GM19467 (cell line): ENCODE results near the gene FXYD6.
"Not testable (repeated sequence)": the region's sequence is repeated elsewhere in the genome, so short reads cannot be mapped to it uniquely, and the experiment has no call there.

Experiments used
- ATAC-seq: cut with Tn5 transposase; IDR thresholded peaks from one replicate; pipeline ENCODE4 v1.9.1; 2021; ENCODE audit warnings: mild to moderate bottlenecking, moderate library complexity; ENCODE audit not compliant: unreplicated experiment

Gene FXYD6

DNA sequence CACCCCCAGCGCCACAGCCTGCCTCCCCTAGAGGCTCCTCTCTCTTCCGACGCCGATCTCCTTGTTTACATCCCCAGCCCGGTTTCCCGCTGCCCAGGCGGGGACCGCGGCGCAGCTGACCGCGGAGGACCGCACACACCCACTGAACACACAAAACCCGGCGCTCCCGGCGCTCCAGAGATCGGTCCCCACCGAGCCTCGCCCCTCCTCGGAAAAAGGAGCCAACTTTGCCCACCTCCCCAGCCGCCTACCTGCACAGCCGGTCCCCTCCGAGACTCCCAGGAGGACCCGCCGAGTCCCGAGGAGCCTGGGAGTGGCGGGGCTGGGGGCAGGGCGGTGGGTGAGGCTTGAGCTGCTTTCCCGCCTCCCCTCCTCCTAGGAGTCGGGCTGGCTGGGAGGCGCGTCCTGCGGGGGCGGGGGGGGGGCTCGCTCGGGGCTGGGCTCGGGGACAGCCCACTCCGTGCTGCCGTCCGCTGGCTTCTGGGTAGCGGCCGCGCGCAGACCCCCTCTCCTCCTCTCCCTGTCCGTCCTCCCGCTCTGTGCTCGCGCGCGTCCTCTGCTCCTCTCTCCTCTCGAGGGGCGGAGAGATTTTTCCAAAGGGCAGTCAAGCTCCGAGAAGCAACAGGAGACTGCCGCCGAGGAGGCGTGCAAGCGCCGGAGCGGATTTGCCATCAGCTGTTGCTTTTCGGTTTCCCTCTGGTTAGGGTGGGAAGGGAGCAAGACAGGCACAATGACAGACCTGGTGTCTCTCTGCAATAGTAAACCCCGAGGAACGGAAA lies at the start of gene FXYD6:
Gene FXYD6 (minus strand): TSS at position 318 of the 779 bp plus-strand sequence. CDS start 33,882 bp downstream, outside the sequence.
- ATAC-seq, result no peak

- not testable (repeated sequence) for ATAC-seq
Observed at GRCh38 chr11:117926166-117926565, 49.7 kb upstream of the FXYD6 start.

- ATAC-seq, result no peak
Observed at GRCh38 chr11:117925198-117925925, 48.9 kb upstream of the FXYD6 start.

DNA sequence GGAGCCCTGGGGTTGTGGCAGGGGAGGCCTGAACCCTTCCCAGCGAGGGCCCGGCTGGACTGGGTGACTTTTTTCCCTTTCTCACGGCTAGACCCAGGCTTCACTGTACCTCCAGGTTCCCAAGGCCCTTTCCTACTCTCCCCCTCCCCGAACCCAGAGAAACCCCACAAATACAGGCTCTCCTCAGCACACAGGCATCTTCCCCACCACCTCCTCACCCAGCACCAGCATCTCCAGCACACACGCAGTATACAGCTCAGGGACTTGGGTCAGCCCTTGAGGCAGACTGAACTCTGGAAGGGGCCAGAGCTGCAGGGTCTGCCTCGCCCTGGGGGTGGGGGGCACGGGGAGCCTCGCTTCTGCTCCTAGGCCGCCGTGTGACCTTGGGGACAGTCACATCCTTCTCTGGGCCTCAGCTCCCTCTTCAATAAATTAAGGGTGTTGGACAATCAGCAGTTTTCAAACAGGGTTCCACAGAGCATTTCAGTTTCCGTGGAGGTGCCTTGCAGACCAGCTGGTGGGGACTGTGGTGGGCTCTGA lies 48.2 kb upstream of the FXYD6 start:
- ATAC-seq, result no peak

- ATAC-seq, result no peak
Observed at GRCh38 chr11:117923773-117924172, 47.3 kb upstream of the FXYD6 start.

DNA sequence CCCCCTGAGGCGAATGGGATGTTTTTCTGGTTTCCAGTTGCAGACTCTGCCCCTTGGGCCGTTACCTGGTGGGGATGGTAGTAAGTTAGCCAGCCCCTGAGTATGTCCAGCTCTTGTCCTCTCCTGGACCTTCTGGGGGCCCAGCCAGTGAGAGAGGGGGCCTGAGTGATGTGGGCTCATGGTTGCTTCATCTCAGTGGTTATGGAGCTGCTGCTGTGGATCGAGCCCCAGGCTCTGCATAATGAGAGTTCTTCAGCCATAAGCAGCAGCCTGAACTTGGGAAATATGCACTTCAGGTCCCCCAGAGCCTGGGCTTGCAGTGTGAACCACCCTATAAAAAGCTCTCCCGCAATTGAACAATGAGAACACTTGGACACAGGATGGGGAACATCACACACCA lies 46.8 kb upstream of the FXYD6 start:
- no peak for ATAC-seq

DNA sequence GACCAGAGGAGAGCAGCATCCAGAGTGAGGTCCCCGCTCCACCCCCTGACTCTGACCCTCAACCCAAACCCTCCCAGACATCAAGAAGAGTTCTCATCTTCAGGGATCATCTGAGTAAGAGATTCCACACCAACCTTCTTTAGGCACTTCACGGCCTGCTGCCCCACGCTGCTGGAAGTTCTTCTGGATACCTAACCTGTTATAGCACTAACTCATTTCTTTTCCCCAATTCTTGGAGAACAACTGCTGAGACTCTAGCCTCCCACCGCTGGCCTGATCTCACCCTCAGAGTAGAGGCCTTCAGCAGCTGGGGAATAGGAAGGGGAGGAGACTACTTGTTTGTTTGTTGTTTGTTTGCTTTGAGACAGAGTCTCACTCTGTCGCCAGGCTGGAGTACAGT lies 45.4 kb upstream of the FXYD6 start:
- no peak for ATAC-seq

- no peak for ATAC-seq
Observed at GRCh38 chr11:117921456-117921855, 45.0 kb upstream of the FXYD6 start.

GRCh38 chr11:117919781-117920221 lies 43.3 kb upstream of the FXYD6 start:
- ATAC-seq, result no peak

DNA sequence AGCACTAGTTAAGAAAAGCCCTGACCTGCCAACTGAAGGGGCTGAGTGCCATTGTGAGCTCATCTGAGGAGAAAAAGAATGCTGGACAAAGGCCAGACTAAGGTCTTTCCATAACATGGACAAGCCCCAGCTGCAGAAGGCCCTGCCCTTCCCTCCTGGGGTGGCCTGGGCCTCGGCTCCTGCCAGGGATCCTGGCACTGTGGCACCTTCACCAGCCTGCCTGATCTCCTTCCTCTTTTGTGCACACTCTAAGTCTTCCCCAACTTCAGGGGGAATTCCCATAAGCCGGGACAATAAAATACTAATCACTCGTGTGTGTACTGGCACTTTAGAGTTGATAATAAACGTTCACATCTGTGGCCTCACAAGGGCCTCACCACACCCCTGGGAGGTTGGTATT lies 42.9 kb upstream of the FXYD6 start:
- no peak for ATAC-seq

DNA sequence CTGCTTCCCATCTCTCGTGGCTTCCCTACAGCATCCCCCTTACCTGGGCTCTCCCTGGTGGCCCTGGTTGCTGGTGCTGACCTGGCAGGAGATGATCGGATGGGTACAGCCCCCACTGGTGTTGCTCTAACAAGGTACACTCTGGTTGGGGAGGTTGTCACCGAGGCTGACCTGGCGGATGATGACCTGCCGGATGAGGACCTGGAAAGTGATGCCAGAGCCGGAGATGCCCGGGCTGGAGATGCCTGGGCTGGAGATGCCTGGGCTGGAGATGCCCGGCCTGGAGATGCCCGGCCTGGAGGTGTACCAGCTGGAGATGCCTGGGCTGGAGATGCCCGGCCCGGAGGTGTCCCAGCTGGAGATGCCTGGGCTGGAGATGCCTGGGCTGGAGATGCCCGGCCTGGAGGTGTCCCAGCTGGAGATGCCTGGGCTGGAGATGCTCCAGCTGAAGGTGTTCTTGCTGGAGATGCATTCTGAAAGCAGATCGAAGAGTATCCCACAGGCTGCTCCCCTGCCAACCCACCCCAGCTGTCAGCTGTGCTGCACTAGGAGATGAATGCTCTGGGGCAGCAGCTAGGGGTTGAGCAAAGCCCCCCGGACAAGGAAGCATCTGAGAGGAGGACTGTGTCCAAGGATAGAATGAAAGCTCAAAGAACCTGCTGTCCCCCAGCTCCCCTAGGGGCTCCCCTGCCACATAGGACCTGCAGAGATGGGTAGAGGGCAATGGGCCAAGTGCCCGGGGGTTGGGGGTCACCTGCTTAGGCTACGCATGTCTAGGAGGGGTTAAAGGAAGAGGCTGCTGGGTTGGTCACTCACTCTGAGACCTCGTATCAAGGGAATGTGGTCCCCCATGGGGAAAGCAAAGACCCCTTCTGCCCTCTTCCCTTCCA lies 42.2 kb upstream of the FXYD6 start:
- no peak for ATAC-seq

- no peak for ATAC-seq
Observed at GRCh38 chr11:117917591-117918151, 41.2 kb upstream of the FXYD6 start.

DNA sequence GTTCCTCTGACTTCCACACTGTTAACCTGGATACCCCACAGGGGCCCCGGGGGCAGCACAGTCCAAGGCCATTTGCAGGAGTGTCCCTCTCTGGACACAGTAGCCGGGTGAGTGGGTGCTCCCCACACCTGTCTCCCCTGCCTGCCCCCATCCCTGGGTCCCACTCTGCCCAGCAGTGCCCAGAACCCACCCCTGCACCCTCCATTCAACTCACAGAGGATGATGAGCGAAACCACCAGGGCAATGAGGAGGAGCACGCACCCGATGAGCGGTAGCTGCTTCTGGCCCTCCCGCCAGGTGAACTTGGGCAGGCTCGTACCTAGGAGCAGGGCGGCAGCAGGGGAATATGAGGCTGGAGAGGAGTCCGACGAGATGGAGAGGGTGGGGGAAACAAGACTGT lies 40.5 kb upstream of the FXYD6 start:
- ATAC-seq, result no peak

- ATAC-seq, result no peak
Observed at GRCh38 chr11:117915672-117916235, 39.3 kb upstream of the FXYD6 start.

GRCh38 chr11:117914991-117915618 lies 38.6 kb upstream of the FXYD6 start:
- no peak for ATAC-seq

DNA sequence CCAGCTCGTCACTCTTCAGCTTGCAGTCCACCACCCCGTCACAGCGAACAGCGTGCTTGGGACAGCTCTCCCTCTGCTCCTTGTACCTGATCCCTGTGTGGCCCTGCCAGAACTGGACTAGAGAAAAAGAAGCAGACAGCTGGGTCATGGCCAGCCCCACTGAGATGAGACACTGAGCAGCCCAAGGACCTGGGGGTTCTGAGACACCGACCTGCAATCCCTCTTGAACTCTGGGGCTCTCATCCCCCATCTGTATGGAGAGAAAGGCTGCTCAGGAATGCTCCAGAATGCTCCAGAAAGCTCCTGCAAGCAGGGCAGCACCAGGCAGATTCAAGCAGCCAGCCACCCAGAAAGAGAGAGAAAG lies 37.9 kb upstream of the FXYD6 start:
- ATAC-seq, result no peak

- ATAC-seq, result no peak
Observed at GRCh38 chr11:117913736-117914397, 37.4 kb upstream of the FXYD6 start.

DNA sequence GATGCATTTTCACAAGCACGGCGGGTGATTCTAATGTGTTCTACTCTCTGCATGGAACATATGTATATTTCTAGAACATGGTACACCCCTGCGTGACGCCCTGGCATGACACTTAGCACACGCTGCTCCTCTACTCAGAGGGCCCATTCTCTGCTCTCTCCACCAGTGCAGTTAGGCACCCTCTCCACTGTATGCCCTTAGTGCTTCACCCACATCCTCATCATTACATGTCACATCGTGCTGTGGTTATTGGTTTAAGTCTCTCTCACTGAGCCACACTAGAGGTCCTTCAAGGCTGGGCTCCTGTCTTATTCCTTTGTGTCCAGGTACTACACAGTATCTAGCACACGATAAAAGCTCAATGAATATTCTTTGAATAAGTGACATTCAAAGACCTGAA lies 36.0 kb upstream of the FXYD6 start:
- ATAC-seq, result no peak

GRCh38 chr11:117911694-117912093 lies 35.2 kb upstream of the FXYD6 start:
- ATAC-seq, result no peak
